Prostate gland (tissue), 2 donors: ENCODE measurements around the gene SRA1.

ENCODE experiments used
- CTCF ChIP-seq, 4 experiments: fragments of 200-600 bp in 2 of 4; fragments of 450-650 bp in 2 of 4; sonication (generic) in 2 of 4; IDR thresholded peaks; 1 replicate in 3 of 4; 2 replicates in 1 of 4; pipeline ENCODE4 v1.5.1; 2016 to 2019; ENCODE audit warnings: antibody characterized with exemption in 4 of 4, mild to moderate bottlenecking in 2 of 4, moderate library complexity in 2 of 4
- POLR2A ChIP-seq: fragments of 450-650 bp; IDR thresholded peaks from one replicate; pipeline ENCODE4 v1.6.1; 2016; ENCODE audit warnings: antibody characterized with exemption, mild to moderate bottlenecking
- POLR2AphosphoS5 ChIP-seq: sonication (generic); formaldehyde crosslinking; IDR thresholded peaks from one replicate; pipeline ENCODE4 v1.6.1; 2017; ENCODE audit warnings: antibody characterized with exemption

GRCh38 chr5:140563596-140563995, 6.3 kb upstream of the SRA1 start:
- TF ChIP-seq CTCF (IDR thresholded peaks at IDR 0.05) (no peak), POLR2AphosphoS5 (no peak), POLR2A (no peak)
